ENCODE data around the gene OR2B2.
A peak's percentile ranks its signal among the peaks of the same experiment; 100 is the strongest.

Gene OR2B2

DNA sequence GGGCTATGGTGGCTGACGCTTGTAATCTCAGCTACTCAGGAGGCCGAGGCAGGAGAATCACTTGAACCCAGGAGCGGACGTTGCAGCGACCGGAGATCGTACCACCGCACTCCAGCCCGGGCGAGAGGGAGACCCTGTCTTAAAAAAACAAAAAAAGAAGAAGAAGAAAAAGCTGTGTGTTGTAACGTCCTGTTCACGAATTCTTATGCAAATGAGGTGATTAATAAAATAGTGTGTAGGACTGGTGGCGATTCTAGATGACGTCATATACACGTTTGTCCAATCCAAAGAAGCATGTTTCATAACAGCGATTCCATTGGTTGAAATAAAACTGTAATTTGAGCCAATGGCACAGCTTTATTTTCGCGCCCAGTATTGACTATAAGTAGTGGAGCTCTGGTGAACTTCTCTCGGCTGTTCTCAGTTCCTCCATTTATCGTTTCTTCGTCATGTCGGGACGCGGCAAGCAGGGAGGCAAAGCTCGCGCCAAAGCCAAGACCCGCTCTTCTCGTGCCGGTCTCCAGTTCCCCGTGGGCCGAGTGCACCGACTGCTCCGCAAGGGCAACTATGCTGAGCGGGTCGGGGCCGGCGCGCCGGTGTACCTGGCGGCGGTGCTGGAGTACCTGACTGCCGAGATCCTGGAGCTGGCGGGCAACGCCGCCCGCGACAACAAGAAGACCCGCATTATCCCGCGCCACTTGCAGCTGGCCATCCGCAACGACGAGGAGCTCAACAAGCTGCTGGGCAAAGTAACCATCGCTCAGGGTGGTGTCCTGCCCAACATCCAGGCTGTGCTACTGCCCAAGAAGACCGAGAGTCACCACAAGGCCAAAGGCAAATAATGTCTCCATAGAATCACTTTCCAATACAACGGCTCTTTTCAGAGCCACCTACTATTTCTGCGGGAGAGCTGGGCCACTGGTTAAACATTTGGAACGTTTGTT lies 47.0 kb downstream of the OR2B2 start (continued):
- TF ChIP-seq ZFP37 (tag by site-specific recombination; IDR thresholded peaks at IDR 0.05): no peak
- no peak for TF ChIP-seq HIC1 (tag by site-specific recombination; IDR thresholded peaks at IDR 0.05)
- TF ChIP-seq ZNF223 (tag by site-specific recombination; IDR thresholded peaks at IDR 0.05): no peak
- no peak for TF ChIP-seq ZNF324 (tag by site-specific recombination; IDR thresholded peaks at IDR 0.05)
- TF ChIP-seq, protein P1, sequence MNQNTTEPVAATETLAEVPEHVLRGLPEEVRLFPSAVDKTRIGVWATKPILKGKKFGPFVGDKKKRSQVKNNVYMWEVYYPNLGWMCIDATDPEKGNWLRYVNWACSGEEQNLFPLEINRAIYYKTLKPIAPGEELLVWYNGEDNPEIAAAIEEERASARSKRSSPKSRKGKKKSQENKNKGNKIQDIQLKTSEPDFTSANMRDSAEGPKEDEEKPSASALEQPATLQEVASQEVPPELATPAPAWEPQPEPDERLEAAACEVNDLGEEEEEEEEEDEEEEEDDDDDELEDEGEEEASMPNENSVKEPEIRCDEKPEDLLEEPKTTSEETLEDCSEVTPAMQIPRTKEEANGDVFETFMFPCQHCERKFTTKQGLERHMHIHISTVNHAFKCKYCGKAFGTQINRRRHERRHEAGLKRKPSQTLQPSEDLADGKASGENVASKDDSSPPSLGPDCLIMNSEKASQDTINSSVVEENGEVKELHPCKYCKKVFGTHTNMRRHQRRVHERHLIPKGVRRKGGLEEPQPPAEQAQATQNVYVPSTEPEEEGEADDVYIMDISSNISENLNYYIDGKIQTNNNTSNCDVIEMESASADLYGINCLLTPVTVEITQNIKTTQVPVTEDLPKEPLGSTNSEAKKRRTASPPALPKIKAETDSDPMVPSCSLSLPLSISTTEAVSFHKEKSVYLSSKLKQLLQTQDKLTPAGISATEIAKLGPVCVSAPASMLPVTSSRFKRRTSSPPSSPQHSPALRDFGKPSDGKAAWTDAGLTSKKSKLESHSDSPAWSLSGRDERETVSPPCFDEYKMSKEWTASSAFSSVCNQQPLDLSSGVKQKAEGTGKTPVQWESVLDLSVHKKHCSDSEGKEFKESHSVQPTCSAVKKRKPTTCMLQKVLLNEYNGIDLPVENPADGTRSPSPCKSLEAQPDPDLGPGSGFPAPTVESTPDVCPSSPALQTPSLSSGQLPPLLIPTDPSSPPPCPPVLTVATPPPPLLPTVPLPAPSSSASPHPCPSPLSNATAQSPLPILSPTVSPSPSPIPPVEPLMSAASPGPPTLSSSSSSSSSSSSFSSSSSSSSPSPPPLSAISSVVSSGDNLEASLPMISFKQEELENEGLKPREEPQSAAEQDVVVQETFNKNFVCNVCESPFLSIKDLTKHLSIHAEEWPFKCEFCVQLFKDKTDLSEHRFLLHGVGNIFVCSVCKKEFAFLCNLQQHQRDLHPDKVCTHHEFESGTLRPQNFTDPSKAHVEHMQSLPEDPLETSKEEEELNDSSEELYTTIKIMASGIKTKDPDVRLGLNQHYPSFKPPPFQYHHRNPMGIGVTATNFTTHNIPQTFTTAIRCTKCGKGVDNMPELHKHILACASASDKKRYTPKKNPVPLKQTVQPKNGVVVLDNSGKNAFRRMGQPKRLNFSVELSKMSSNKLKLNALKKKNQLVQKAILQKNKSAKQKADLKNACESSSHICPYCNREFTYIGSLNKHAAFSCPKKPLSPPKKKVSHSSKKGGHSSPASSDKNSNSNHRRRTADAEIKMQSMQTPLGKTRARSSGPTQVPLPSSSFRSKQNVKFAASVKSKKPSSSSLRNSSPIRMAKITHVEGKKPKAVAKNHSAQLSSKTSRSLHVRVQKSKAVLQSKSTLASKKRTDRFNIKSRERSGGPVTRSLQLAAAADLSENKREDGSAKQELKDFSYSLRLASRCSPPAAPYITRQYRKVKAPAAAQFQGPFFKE (tag by site-specific recombination; IDR thresholded peaks at IDR 0.05; ENCODE audit: borderline replicate concordance): no peak; the same call in 1 of the 2 replicates
- TF ChIP-seq ZNF488 (tag by site-specific recombination; IDR thresholded peaks at IDR 0.05): no peak
- TF ChIP-seq SCRT2 (tag by site-specific recombination; IDR thresholded peaks at IDR 0.05): peak; percentile 34
- peak; percentile 94 for TF ChIP-seq ZBTB21 (tag by site-specific recombination; IDR thresholded peaks at IDR 0.05)
- TF ChIP-seq KLF1 (tag by site-specific recombination; IDR thresholded peaks at IDR 0.05): no peak
- TF ChIP-seq PATZ1 (tag by site-specific recombination; IDR thresholded peaks at IDR 0.05): no peak
- no peak for TF ChIP-seq ZNF518A (tag by site-specific recombination; conservative IDR thresholded peaks at IDR 0.05; ENCODE audit: low read depth)
- no peak for TF ChIP-seq ZNF747 (tag by site-specific recombination; IDR thresholded peaks at IDR 0.05)
- no peak for TF ChIP-seq ZNF398 (tag by site-specific recombination; IDR thresholded peaks at IDR 0.05)
- TF ChIP-seq ZNF24 (tag by site-specific recombination; IDR thresholded peaks at IDR 0.05): no peak
- TF ChIP-seq ZNF184 (tag by site-specific recombination; IDR thresholded peaks at IDR 0.05): no peak
- no peak for TF ChIP-seq ZNF18 (tag by site-specific recombination; IDR thresholded peaks at IDR 0.05)
- no peak for TF ChIP-seq ZNF2 (tag by site-specific recombination; IDR thresholded peaks at IDR 0.05)
- no peak for TF ChIP-seq ZNF501 (tag by site-specific recombination; IDR thresholded peaks at IDR 0.05)

Measured in HEK293 (cell line).